GM18870 (cell line): Measurements from ENCODE around the gene HSD17B4.
A peak's percentile ranks its signal among the peaks of the same experiment; 100 is the strongest.
"Not testable (repeated sequence)": the region's sequence is repeated elsewhere in the genome, so short reads cannot be mapped to it uniquely, and the experiment has no call there.

Experiments
- ATAC-seq: cut with Tn5 transposase; IDR thresholded peaks from one replicate; pipeline ENCODE4 v1.9.1; 2021; ENCODE audit warnings: moderate library complexity; ENCODE audit not compliant: unreplicated experiment

HSD17B4 gene

GRCh38 chr5:119428574-119428973 is 23.7 kb upstream of the HSD17B4 start:
- ATAC-seq: not testable (repeated sequence)

- not testable (repeated sequence) for ATAC-seq
Observed at GRCh38 chr5:119432674-119433237, 19.5 kb upstream of the HSD17B4 start.

DNA sequence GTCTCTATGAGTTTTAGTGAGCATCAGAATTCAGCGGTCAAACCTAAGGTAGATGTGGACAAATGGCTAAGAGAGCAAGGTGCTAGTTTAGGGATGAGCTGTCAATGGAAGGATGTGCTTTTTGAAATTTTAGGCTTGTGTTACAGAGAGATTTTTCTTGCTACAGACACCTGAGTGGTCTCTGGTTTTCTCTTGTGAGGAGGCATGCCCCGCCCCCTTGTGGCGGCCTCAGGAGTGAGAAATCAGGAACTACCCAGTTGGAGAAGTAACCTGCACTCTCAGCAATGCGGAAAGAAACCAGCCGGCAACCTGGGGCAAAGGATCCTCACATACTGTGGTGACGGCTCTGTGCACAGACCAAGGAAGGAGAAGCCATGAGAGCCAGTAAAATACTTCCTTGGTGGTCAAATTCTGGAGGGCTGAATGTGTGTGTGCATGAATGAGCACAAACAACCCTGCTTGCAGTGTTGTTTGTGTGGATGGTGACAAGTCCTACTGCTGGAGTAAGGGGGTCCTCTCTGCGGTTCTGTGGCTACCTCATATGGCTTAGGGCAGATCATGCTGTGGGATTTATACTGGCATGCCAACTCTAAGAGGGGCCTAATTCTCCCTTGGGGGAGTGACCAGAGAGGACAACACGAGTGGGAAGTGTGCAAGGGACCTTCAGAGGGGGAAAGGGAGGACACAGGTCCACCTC is 16.7 kb upstream of the HSD17B4 start:
- peak; percentile 87 for ATAC-seq

GRCh38 chr5:119437785-119438586 is 14.3 kb upstream of the HSD17B4 start:
- ATAC-seq: not testable (repeated sequence)

GRCh38 chr5:119438587-119438917 is 13.7 kb upstream of the HSD17B4 start:
- ATAC-seq: not testable (repeated sequence)

- ATAC-seq: no peak
Observed at GRCh38 chr5:119439140-119439631, 13.1 kb upstream of the HSD17B4 start.

DNA sequence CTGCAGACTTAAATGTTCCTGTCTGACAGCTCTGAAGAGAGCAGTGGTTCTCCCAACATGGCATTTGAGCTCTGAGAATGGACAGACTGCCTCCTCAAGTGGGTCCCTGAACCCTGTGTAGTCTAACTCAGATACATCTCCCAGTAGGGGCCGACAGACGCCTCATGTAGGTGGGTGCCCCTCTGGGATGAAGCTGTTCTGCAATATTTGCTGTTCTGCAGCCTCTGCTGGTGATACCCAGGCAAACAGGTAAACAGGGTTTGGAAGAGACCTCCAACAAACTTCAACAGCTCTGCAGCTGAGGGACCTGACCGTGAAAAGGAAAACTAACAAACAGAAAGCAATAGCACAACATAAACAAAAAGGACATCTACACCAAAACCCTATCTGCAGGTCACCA is 12.7 kb upstream of the HSD17B4 start:
- not testable (repeated sequence) for ATAC-seq

DNA sequence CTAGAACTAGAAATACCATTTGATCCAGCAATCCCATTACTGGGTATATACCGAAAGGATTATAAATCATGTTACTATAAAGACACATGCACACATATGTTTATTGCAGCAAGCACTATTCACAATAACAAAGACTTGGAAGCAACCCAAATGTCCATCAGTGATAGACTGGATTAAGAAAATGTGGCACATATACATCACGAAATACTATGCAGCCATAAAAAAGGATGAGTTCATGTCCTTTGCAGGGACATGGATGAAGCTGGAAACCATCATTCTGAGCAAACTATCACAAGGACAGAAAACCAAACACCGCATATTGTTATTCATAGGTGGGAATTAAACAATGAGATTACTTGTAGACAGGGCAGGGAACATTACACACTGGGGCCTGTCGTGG is 7.7 kb upstream of the HSD17B4 start:
- not testable (repeated sequence) for ATAC-seq

GRCh38 chr5:119445544-119445943 is 6.8 kb upstream of the HSD17B4 start:
- ATAC-seq: no peak

DNA sequence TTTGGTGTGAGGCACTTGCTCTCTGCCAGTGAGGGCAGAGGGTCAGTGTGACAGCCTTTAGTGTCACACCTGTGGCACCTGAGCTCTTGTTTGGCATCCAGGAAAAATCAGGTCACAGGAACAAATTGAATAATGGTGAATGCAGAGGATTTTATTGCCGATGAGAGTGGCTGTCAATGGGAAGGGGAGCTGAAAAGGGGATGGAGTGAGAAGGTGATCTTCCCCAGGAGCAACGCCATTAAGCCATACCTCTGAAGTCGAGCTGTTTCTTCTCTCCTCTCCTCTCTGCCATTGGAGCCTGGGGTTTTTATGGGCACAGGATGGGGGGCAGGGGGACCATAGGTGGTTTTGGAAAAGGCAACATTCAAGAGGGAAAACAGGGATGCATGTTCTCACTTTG is 2.4 kb upstream of the HSD17B4 start:
- no peak for ATAC-seq

- not testable (repeated sequence) for ATAC-seq
Observed at GRCh38 chr5:119450627-119451026, 1.7 kb upstream of the HSD17B4 start.

GRCh38 chr5:119451561-119451960 is 736 bp upstream of the HSD17B4 start:
- ATAC-seq: no peak

DNA sequence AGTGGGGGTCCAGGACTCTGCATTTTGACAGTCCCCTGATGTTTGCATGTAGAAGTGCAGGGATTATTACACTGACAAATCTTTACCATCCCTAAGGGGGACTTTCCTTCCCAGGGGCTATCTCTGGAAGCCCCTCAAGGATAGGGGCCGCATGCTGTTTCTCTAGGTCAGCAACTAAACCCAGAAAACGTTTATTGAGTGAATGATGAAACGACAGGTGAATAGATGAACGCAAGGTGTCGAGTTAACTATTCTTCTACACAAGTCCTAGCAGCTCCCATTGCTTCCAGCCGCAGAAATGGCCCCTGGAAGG is 281 bp upstream of the HSD17B4 start:
- ATAC-seq: no peak

GRCh38 chr5:119453040-119453373 is 710 bp downstream of the HSD17B4 start:
- peak; percentile 14 for ATAC-seq

DNA sequence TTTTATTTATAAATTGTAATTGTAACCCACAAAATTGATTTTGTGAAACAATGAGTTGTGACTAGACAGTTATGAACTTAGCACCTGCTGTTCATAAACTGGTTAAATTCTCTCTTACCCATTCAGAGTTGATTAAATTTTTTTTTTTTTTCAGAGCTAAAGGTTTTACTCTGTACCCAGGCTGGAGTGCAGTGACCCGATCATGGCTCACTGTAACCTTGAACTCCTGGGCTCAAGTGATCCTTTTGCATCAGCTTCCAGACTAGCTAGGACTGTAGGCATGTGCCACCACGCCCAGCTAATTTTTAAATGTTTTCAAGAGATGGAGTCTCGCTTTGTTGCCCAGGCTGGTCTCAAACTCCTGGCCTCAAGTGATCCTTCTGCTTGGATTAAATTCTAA is 1.9 kb downstream of the HSD17B4 start:
- no peak for ATAC-seq

GRCh38 chr5:119458911-119459632 is 6.8 kb downstream of the HSD17B4 start:
- ATAC-seq: no peak

- no peak for ATAC-seq
Observed at GRCh38 chr5:119465640-119466039, 13.3 kb downstream of the HSD17B4 start.

DNA sequence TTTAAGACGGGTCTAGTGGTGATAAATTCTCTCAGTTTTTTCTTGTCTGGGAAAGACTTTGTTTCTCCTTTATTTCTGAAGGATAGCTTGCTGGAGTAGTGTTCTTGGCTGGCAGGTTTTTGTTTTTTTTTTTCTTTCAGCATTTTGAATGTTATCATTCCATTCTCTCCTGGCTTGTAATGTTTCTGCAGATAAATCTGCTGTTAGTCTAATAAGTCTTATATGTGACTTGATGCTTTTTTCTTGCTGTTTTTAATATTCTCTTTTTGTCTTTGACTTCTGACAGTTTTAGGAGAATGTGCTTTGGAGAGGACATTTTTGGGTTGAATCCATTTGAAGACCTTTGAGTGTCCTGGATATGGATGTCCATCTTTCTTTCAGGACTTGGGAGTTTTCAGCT is 16.0 kb downstream of the HSD17B4 start:
- ATAC-seq: no peak

DNA sequence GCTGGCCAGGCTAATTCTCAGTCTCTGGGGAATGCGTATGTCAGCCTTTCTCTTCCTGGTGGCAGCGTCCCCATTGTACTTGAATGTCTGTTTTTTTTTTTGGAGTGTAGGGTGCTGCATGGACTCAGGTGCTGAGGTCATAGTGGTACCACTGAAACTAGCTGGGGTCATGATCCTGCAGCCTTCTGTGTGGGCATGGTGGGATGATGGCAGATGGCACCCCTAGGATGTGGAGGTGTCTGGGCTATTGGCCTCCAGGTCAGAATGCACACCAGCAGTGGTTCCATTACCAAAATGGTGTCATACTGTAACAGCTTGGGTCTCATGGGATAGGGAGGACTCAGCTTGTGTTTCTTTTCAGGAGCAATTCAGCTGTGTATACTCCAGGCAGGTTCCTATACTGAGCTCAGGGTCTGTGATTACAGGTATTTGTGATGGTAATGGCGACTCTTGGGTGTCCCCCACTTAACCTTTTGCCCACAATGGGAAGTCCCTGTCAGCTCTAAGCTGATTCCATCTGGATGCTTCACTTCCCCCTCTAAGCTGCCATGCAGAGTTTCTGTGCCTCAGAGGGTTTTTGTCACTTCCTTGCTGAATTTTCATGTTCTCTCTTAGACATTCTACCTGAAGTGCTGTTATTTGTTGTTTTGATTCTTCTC is 17.9 kb downstream of the HSD17B4 start:
- ATAC-seq: peak; percentile 76

DNA sequence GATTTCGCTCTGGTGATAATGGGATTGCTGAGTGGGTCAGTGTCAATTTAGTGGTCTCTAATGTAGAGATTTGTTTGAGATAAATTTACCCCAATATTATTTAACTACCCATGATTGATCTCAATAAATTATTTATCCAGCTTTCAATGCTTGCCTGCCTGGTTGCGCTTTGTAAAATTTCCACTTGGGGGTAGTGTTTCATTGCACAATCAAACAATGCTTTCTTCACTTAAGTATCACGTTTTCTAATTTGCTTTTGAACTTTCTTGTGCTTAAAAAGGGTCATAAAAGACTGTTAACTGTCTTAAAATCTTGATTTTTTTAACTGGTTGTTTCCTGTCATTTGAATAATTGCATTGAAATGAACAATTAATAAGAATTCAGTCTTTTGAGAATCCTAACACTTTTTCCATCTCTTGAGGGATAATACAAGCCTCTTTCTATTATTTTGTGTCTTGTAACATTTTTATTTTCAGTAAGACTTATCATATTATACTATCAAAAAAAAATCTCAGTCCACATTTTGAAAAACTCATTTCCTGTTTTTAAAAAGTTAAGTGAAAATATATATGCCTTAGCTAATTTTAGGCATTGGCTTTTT is 18.7 kb downstream of the HSD17B4 start:
- ATAC-seq: peak; percentile 41

DNA sequence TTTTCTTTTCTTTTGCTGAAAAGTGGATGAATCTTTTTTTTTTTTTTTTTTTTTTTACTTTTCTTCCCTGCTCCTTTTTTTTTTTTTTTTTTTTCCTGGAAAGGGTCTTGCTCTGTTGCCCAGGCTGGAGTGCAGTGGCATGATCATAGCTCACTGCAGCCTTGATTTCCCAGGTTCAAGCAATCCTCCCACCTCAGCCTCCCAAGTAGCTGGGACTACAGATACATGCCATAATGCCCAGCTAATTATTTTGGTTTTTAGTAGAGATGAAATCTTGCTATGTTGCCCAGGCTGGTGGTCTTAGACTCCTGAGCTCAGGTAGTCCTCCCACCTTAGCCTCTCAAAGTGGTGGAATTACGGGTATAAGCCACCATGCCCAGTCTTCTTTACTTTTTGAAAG is 20.9 kb downstream of the HSD17B4 start:
- ATAC-seq: no peak
